ENCODE results near the gene MTA1.

- TF ChIP-seq EZH2 (IDR thresholded peaks at IDR 0.05) (no peak), CTCF (IDR thresholded peaks at IDR 0.05) (no peak), EZH2phosphoT487 (IDR thresholded peaks at IDR 0.05) (no peak)
These were observed 37.1 kb upstream of the MTA1 start for GRCh38 chr14:105382343-105383082.

Measured in neural progenitor cell (in vitro differentiated cells).